LNCAP (cell line): ENCODE measurements around the gene PSMB11.

ENCODE experiments used
- CTCF ChIP-seq: fragments of 450-650 bp; IDR thresholded peaks from 2 replicates; pipeline ENCODE4 v1.5.1; 2017; ENCODE audit warnings: mild to moderate bottlenecking

PSMB11 gene

GRCh38 chr14:23093104-23093503 lies 51.1 kb downstream of the PSMB11 start:
- TF ChIP-seq CTCF = no peak

GRCh38 chr14:23093526-23093925 lies 51.5 kb downstream of the PSMB11 start:
- TF ChIP-seq CTCF = no peak
